RPMI8226 (cell line): ENCODE data around the gene RAI14.
"Not testable (repeated sequence)": the region's sequence is repeated elsewhere in the genome, so short reads cannot be mapped to it uniquely, and the experiment has no call there.

Experiments
- DNase-seq: peaks from one replicate; pipeline ENCODE4 v3.0.0-alpha.2; 2015

The RAI14 gene

DNA sequence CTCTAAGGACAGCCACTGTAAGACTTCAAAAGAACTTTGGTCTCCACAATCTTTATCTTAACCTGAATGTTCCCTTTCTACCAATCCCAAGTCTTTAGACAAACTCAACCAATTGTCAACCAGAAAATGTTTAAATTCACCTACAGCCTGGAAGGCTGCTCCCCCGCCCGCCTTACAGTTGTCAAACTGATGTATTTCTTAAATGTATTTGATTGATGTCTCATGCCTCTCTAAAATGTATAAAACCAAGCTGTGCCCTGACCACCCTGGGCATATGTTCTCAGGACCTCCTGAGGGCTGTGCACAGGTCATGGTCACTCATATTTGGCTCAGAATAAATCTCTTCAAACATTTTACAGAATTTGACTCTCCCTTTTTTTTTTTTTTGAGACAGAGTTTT is 45.3 kb downstream of the RAI14 start:
- not testable (repeated sequence) for DNase-seq

DNA sequence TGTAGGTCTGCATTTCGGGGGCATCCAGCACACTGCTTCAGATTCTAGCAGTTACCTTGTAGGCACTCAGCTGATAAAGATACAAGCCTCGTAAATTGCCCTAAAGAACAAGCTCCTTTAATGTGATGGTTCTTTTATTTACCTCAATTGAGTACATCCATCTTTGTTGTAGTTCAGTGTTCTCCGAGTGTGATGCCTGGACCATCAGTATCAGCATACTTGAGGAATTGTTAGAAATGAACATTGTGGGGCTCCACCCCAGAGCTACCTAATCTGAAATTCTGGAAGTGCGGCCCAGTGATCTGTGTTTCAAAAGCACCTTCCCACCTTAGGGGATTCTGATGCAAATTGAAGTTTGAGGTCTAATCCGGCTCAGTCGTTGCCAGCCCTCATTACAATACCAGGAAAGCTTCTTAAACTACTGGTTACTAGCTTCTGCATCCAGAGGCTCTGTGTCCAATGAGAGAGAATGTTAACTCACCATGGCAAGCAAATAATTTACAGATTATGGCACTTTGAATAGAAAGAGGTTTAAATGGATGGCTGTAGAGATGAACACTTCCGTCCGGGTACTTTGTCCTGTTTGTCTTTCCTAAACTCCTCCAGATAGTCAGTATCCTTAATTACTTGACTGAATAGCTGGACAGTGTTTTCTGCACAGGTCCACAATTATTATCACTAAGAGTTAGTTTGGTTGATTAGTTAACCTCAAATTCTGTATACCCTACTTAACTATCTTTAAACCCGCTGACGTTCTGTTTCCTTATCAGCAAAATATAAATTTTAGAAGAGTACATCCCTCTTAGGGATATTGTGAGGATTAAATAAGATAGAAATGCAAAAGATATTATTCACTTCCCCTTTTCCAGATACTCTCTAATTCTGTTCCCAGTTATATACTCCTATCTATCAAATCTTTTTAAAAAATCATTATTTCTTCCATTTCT is 47.9 kb downstream of the RAI14 start:
- DNase-seq = no peak

DNA sequence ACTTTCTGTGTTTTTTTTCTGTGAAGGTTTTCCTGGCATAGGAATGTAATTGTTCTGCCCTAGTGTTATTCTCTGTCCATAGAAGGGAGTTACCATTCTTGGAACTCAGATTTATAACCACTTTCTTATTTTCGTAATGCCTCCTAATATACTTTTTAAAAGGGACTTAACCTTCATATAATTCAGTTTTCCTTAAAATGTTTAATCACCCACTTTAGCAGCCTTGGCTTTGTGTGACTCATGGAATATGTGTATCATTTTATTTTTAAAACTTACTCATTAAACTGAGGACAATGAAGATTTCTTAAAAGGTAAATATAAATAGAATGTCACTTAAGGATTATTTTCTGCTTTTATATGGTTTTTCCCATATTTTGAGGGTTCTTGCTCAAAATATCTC is 50.0 kb downstream of the RAI14 start:
- no peak for DNase-seq

DNA sequence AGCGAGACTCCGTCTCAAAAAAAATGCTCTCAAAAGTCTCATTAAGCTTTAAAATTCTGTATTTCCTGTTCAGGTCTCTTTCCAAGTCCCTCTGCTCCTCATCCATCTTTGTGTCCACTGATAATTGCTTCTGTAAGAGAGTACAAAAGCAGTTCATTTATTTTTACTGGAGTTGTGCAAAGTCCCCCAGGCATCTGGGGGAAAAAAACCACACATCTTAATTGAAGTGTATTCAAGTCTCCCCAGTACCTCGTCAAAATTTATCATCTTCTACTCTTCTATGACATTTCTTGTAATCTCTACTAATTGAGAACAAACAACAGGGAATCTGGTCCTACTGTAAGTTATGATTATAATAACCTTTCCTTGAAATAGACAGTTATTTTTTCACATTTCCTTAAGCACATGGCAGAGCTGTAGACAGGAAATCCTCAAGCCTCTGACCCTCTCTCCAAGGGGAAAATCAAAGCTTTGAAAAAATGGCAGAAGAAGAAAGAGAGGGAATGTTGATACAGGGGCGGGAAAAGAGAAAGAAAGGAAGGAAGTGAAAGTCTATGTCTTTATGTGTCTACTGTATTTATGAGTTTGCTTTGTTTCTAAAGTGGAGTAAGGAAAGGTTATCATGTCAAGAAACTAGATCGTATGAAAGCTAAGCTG is 51.5 kb downstream of the RAI14 start:
- no peak for DNase-seq

DNA sequence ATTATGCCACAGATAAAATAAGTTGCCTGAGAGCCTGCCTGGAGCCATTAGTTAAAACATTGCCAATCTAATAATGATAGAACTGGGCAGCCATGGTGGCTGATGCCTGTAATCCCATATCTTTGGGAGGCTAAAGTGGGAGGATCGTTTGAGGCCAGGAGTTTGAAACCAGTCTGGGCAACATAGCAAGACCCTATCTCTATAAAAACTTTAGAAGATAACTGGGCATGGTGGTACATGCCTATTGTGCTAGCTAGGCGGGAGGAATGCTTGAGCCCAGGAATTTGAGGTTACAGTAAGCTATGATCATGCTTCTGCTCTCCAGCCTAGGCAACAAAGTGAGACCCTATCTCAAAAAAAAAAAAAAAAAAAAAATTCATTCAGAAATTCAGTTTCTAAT is 52.6 kb downstream of the RAI14 start:
- DNase-seq = no peak

DNA sequence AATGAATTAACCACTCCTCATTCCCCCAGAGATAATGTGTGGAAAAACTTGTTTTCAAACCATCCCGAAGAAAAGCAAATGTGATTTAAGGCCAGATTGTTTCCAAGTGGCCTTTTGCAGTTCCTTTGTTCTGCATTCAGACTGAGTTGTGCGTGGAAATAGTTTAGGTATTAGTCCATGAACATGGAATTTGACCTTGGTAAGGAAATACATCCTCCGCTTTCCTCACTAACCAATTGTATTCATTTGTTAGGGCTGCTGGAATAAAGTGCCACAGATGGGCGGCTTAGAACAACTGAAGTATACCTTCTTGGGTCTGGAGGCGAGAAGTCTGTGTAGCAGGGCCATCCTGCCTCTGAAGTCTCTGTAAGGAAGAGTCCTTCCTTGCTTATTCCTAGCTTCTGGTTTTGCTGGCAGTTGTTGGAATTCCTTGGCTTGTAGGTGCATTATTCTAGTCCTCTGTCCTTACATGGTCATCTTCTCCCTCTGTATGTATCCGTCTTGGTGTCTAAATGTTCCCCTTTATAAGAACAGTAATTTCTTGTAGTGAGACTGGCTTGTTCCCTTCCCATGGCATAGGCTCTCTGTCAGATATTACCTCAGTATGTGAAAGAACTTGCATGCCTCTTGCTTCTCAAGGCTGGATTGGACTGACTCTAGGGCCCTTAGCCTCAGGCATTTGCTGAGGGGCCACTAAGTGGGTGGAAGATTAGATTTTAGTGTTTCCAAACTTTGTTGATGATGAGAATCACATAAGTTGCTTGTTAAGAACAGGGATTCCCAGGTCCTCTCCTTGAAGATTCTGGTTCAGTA is 53.9 kb downstream of the RAI14 start:
- DNase-seq = no peak

DNA sequence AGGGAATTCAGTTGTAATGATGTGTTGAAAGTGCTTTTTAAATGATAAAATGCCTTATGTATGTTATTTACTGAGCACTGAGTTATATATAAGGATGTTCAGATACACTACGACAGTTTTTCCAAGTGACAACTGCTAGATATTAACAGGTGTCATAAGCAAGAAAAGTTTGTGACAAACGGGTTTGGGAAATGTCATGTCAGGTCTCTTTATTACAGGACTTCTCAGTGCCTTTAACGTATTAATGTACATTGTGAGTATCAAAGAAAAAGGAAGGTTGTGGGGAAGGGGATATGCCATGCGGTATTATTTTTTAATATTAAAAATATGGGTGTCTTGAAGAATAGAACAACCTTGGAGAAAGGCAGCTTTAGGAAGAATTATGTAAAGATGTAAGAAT is 56.4 kb downstream of the RAI14 start:
- no peak for DNase-seq

DNA sequence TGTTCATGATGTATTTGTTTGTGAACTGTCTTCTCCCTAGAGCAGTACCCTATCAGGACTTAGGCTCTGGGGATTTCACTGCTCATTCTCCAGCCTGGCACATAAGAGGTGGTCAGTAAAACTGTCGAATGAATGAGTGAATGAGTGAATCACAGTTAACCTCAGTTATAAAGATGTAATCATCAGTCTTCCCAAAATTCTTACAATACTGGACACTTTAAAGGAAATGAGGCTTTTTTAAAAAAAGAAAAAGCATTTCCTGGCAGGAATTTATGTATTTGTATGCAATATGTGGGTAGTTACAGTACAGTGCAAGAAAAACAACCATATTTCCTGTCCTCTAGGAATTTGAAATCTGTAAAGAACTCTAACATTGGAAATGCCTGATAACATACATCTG is 59.6 kb downstream of the RAI14 start:
- DNase-seq = no peak

DNA sequence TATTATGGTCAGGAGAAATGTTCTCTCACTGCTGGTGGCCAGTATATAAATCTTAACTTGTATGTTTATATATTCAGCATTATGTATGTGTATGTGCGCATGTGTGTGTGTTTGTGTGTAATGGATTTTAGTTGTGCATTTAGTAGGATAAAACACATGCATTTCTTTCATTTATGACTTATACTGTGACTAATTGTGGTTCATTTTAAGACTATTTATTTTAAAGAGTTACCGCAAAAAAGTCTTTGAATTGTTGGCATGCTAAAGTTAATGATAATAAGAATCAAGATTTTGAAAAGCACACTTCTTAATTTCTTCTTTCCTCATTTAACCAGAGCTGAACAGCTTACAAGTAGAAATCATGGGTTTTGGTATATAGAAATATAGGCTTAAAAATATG is 60.9 kb downstream of the RAI14 start:
- DNase-seq = no peak

DNA sequence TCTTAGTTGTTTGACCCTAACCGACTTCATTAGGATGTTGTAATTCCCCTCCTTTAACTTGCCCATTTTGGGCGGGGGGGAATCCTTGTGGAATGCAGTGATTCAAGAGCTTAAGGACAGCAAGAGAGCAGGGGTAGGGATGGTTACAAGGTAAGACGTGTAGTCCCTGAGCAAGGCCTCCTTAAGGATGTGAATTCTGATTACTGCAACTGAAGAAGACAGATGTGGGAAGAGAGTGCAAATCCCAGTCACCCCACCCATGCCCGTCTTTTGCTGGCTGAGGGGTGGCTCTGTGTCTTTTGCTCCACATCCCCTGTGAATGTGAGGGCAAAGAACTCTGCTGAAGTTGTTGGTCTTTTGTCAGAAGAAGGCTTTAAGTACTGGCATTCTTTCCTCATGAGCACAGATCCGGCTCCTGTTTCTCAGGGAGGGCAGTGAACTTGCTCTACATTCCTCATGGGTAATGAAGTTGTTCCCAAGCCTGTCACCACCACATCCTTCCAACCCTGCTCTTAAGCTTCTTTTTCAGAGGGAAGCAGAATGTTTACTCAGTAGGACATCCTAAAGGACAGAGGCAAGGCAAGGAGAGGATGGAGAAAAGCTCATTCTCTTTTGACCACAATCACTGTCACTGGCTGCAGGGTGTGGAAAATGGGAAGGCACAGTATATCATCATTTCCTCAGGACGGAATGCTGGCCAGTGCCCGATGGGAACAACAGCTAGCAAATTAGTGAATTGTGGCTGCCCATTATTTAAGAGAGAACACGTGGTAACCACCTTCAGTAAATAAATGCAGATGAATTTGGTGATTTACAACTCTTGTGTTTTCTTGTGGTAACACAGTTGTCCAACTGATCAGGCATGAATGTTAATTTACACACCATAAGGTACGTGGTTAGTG is 61.5 kb downstream of the RAI14 start:
- DNase-seq = no peak

DNA sequence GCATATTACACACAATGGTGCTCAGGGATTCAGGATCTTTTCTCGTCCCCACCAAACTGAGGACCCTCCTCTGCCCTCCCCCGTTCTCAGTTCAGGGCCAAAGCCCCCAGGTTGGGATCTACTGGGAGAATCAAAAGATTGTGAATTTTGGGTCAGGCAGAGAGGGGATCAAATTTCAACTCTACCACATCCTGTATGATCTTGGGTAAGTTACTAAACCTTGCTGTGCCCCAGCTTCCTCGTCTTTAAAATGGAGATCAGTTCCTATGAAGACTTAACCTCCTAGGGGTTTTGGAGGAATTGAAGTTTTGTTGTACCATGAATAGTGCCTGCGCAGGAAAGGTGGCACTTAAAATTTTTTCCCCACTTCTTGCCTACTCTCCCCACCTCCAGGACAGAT is 62.4 kb downstream of the RAI14 start:
- DNase-seq = no peak

DNA sequence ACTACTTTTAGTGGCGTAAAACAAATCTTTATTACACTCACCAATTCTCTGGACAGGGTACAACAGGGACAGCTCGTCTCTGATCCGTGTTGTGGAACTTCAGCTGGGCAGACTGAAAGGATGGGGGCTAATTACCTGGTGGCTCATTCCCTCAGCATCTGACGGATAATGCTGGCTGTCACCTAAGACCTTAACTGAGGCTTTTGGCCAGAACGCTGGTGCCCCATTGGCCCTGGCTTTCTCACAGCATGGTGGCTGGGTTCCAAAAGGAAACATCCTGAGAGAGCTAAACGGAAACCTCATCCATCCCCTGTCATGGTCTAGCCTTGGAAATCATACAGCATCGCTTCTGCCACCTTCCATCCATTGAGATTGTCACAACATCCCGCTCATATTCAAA is 62.9 kb downstream of the RAI14 start:
- DNase-seq = no peak

DNA sequence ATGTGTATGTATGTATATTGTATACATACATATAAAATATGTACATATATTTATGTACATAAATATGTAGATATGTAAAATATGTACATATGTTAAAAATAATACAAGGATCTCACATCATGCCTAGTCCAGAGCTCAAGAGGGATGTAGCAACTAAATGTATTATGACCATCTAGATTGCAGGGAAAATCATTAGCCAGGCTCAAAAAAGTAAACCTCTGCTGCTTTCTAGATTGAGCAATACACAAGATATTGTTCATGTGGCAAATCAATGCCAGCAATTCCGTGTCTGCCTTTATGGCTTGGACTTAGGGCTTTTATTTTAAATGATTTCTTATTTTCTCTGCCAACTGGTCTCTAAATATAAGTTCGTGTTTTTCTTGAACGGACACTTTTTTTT is 65.2 kb downstream of the RAI14 start:
- no peak for DNase-seq

DNA sequence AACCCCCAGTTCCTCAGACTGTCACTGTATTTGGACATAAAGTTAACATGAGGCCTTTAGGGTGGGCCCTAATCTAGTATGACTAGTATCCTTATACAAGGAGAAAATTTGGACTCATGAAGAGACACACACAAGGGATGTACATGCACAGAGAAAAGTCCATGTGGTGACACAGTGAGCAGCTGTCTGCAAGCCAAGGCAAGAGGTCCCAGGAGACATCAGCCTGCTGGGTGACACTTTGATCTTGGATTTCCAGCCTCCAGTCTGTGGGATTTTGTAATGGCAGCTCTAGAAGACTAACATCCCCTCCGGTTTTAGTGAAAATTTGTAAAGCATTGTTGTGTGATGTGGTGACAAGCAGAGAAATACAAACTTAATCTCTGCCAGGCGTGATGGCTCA is 66.1 kb downstream of the RAI14 start:
- DNase-seq = no peak

DNA sequence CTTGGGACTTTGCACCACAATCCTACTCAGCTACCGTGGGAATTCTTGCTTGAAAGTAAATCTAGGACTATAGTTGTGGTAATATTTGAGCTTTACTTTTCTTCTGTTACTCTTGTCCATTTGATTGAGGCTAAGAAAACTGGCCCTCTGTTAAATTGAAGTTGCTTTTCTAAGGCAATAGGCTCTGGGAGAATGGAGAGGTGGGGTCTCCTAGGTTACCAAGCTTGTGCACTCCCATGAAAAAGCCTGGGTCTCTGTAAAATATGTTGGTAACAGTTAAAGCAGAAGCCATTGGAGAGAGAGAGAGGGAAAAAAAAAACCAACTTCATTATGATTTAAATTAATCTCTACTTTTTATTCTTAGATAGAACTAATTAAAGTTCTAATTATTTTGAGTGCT is 68.6 kb downstream of the RAI14 start:
- DNase-seq = no peak

DNA sequence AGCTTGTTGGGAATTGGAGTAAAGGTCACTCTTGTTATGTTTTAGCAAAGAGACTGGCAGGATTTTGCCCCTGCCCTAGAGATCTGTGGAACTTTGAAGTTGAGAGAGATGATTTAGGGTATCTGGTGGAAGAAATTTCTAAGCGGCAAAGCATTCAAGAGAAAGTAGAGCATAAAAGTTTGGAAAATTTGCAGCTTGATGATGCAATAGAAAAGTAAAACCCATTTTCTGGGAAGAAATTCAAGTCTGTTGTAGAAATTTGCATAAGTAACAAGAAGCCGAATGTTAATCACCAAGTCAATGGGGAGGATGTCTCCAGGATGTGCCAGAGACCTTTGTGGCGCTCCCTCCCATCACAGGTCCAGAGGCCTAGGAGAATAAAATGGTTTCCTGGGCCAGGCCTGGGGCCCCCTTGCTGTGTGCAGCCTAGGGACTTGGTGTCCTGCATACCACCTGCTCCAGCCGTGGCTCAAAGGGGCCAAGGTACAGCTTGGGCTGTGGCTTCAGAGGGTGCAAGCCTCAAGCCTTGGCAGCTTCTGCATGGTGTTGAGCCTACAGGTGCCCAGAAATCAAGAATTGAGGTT is 71.1 kb downstream of the RAI14 start:
- DNase-seq = not testable (repeated sequence)

DNA sequence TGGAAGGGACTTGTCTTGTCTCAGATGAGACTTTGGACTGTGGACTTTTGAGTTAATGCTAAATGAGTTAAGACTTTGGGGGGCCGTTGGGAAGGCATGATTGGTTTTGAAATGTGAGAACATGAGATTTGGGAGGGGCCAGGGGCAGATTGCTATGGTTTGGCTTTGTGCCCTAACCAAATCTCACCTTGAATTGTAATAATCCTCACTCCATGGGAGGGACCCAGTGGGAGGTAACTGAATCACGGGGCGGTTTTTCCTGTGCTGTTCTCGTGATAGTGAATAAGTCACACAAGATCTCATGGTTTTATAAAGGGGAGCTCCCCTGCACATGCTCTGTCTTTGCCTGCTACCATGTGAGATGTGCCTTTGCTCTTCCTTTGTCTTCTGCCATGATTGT is 72.1 kb downstream of the RAI14 start:
- no peak for DNase-seq

DNA sequence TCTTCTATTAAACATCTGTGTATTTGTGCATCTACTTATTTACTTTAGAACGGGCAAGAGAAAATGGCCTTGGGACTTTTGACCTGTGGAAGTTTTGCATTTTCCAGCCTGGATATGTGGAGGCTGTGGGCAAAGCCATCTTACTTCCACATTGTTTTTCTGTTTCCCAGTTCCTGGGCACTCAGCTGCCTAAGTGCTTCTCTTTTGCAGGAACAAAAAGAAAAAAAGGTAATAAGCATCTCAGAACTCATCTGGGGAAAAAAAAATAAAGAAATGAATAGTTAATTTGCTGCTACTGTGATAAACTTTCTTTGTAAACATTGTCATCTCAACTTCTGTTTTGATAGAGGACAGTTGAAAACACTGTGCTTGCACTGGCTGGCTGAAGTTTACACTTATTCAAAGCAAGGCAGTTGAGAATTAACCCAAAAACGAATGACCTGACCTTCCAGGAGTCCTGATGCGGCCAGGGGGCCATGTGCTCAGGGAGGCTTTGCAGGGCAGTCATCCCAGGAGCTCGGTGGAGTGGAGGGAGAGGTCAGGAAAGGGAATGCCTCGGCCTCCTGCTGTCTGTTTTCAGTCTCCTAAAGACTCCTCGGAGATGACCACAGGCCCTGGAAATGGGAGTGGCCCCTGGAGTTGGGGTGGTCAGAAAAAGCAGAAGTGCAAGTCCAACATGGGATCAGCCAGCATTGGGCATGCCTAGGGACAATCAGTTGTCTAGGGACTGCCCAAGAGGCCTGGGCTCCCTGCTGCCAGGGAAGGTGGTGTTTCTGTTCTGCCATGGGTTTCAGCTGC is 75.5 kb downstream of the RAI14 start:
- no peak for DNase-seq

DNA sequence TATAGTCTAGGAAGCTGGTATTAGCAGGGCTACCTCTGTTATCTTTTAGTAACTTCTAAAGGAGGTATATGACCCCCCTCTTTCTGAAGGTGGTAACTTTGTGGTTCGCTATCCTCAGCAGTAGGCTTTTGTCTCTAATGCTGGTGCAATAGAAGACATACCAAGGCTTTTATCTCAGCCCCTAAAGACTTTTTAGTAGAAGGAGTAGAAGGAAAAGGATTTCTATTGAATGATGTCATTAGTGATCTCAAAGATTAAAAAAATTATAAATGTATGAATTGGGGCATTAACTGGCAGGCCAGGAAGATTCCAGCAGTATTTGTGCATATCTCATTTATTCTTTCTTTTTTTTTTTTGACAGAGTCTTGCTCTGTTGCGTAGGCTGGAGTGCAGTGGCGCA is 78.2 kb downstream of the RAI14 start:
- DNase-seq = no peak

DNA sequence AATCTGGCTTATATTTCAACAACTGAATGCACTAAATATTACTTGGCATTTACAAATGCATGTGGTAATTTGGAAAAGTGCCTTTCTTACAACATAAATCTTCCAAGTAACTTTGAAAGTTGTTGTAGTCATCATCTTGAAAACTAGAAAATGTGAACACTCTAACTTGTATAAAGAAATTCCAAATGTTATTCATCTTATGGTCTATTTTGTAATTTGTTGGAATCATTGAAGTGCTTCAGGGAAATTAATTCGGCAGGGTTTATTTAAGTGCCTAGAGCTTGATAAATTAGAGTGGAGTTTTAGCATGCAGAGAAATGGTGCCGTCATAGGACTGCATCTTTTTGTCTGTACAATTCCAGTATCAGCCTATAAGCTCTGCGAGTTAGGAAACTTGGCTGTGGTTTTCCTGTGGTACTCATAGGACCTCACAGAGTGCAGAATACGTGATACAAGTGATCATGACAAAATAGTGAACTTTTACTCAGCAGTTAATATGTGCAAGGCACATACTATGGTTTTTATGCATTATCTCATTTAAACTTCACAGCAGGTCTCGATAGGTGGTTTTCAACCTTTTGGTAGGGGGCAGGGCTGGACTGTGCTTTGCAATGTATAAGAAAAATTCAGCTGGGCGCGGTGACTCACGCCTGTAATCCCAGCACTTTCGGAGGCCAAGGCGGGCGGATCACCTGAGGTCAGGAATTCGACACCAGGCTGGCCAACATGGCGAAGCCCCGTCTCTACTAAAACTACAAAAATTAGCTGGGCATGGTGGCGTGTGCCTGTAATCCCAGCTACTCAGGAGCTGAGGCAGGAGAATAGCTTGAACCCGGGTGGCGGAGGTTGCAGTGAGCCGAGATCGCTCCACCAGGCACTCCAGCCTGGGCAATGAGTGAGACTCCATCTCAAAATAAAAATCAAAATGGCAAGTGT is 79.6 kb downstream of the RAI14 start:
- DNase-seq = no peak
